Measurements from ENCODE around the gene SLC35E2B. TPM values are rescaled to one million over a fixed set of nuclear protein-coding genes. Genes with fewer than 3 reads are reported as not detected.

The SLC35E2B gene
- total and polyA plus RNA-seq, 2 of the 13 experiments (the other 11 are each of a cell fraction or from before 2014, with no cell fraction given) = 14.1 to 19.7 TPM

GRCh38 chr1:1609822-1610485, 82.6 kb downstream of the SLC35E2B start:
- intact Hi-C loops (cut with micrococcal nuclease; ENCODE audit: unreplicated experiment) (loop anchor here (5.0 kb wide), 1 partner anchor 33 kb away; no protein-coding TSS in a partner anchor), in situ Hi-C loops (cut with HindIII; ENCODE audit: extremely low pct_ligation_motif_present, low pct_unique_long_range_greater_than_20kb) (no loop called here)
- no peaks in the 10 kb centered on the region for H3K9me3 ChIP-seq (ENCODE audit: low read length)
- ChIA-PET POLR2A (no interaction called here), CTCF (ENCODE audit: low intra/inter-chr PET ratio, low total read pairs) (no interaction called here)
- WGBS (ENCODE audit: low lambda C conversion rate) = 87% methylated on average over 11 of the region's 12 CpGs
- H3K4me1 ChIP-seq (ENCODE audit: insufficient read depth, low read length) = peaks cover 35% of the 10 kb centered on the region
- no peak overlapping the region for H3K4me2 ChIP-seq (ENCODE audit: low read depth, low read length)
- TF ChIP-seq FOXC1 (CRISPR knock-in tag; IDR thresholded peaks at IDR 0.05; ENCODE audit: borderline replicate concordance) (no peak), ZNF644 (CRISPR knock-in tag; IDR thresholded peaks at IDR 0.05; ENCODE audit: low read depth) (no peak), RFX3 (CRISPR knock-in tag; IDR thresholded peaks at IDR 0.05) (no peak), KMT2A (CRISPR knock-in tag; IDR thresholded peaks at IDR 0.05) (no peak), HNRNPH1 (optimal IDR thresholded peaks at IDR 0.05; ENCODE audit: low read depth, low read length) (no peak), SMAD1 (CRISPR knock-in tag; IDR thresholded peaks at IDR 0.05; ENCODE audit: borderline replicate concordance, low read depth) (no peak), RAD21 (CRISPR knock-in tag; IDR thresholded peaks at IDR 0.05) (no peak), ZNF574 (CRISPR knock-in tag; IDR thresholded peaks at IDR 0.05) (no peak), ZNF790 (CRISPR knock-in tag; IDR thresholded peaks at IDR 0.05; ENCODE audit: borderline replicate concordance) (no peak), ZNF232 (CRISPR knock-in tag; IDR thresholded peaks at IDR 0.05; ENCODE audit: borderline replicate concordance) (no peak), ZGPAT (CRISPR knock-in tag; IDR thresholded peaks at IDR 0.05) (no peak), ZNF503 (CRISPR knock-in tag; IDR thresholded peaks at IDR 0.05) (no peak)
- H3K79me2 ChIP-seq (ENCODE audit: insufficient read depth, low read length) = peaks cover 3% of the 10 kb centered on the region
- H3K36me3 ChIP-seq (replicated peaks in 1 of 2; ENCODE audit: control insufficient read depth in 1 of 2, insufficient read depth in 2 of 2, low read length in 2 of 2) = no peaks in the 10 kb centered on the region
- DNase-seq (ENCODE audit: low spot score) = no peak
- BruUV-seq (replicated peaks) = no TSS peak
- H3K27me3 ChIP-seq (ENCODE audit: control insufficient read depth in 1 of 2, insufficient read depth in 2 of 2, low read length in 2 of 2) = no peaks in the 10 kb centered on the region; a peak in 3 of 5 replicates
- H3K27ac ChIP-seq (ENCODE audit: extremely low read length, insufficient read depth, low read length) = no peak overlapping the region
- no peak for FAIRE-seq
- no peak overlapping the region for H3K4me3 ChIP-seq (replicated peaks in 1 of 3; ENCODE audit: insufficient read depth in 1 of 3, low read depth in 2 of 3, low read length in 3 of 3)
- no peak overlapping the region for H2AFZ ChIP-seq (ENCODE audit: low read length)
- no peak for ATAC-seq
- H3K9ac ChIP-seq (ENCODE audit: insufficient read depth, low read depth, low read length) = no peak overlapping the region
- peaks cover 1% of the 10 kb centered on the region; the same call in 1 of the 2 replicates for H4K20me1 ChIP-seq (ENCODE audit: insufficient read depth, low read length)

Data from HepG2 (cell line).